ENCODE data around the gene AP2A2.

AP2A2 gene

GRCh38 chr11:1019321-1019910 lies 93.7 kb downstream of the AP2A2 start:
- Histone ChIP-seq H3K9me3 (ENCODE audit: control insufficient read depth, insufficient read depth, low read length) (no peaks in the 10 kb centered on the region), H3K4me2 (ENCODE audit: low read length) (no peak overlapping the region), H3F3A (ENCODE audit: control insufficient read depth, insufficient read depth) (no peaks in the 10 kb centered on the region), H3K36me3 (ENCODE audit: control insufficient read depth, low read length) (no peaks in the 10 kb centered on the region), H3K4me3 (ENCODE audit: low read length) (no peak overlapping the region), H3K9me2 (replicated peaks; ENCODE audit: control insufficient read depth, low read length) (no peaks in the 10 kb centered on the region), H3K27ac (ENCODE audit: low read depth, low read length) (no peak overlapping the region), H3K79me2 (ENCODE audit: control insufficient read depth, low read length) (no peaks in the 10 kb centered on the region), H4K20me1 (ENCODE audit: control insufficient read depth, insufficient read depth, low read depth, low read length) (no peaks in the 10 kb centered on the region), H3K4me1 (ENCODE audit: control insufficient read depth, low read length) (no peaks in the 10 kb centered on the region), H3K27me3 (ENCODE audit: control insufficient read depth, low read length) (no peaks in the 10 kb centered on the region)
- TF ChIP-seq CTCF (IDR thresholded peaks at IDR 0.05; ENCODE audit: low read depth, low read length, poor library complexity, severe bottlenecking) (no peak), EZH2phosphoT487 (IDR thresholded peaks at IDR 0.05; ENCODE audit: borderline replicate concordance, low read length) (no peak)

GRCh38 chr11:1020211-1020905 lies 94.7 kb downstream of the AP2A2 start:
- no peak overlapping the region for H3K4me3 ChIP-seq (ENCODE audit: low read length)
- no peaks in the 10 kb centered on the region for H3K9me2 ChIP-seq (replicated peaks; ENCODE audit: control insufficient read depth, low read length)
- no peaks in the 10 kb centered on the region for H3F3A ChIP-seq (ENCODE audit: control insufficient read depth, insufficient read depth)
- no peak for TF ChIP-seq EZH2phosphoT487 (IDR thresholded peaks at IDR 0.05; ENCODE audit: borderline replicate concordance, low read length)
- no peak for TF ChIP-seq CTCF (IDR thresholded peaks at IDR 0.05; ENCODE audit: low read depth, low read length, poor library complexity, severe bottlenecking)
- no peaks in the 10 kb centered on the region for H3K4me1 ChIP-seq (ENCODE audit: control insufficient read depth, low read length)
- H3K27me3 ChIP-seq (ENCODE audit: control insufficient read depth, low read length), result no peaks in the 10 kb centered on the region
- H3K79me2 ChIP-seq (ENCODE audit: control insufficient read depth, low read length), result no peaks in the 10 kb centered on the region
- no peaks in the 10 kb centered on the region for H4K20me1 ChIP-seq (ENCODE audit: control insufficient read depth, insufficient read depth, low read depth, low read length)
- no peaks in the 10 kb centered on the region for H3K9me3 ChIP-seq (ENCODE audit: control insufficient read depth, insufficient read depth, low read length)
- H3K36me3 ChIP-seq (ENCODE audit: control insufficient read depth, low read length), result no peaks in the 10 kb centered on the region
- no peak overlapping the region for H3K27ac ChIP-seq (ENCODE audit: low read depth, low read length)
- no peak overlapping the region for H3K4me2 ChIP-seq (ENCODE audit: low read length)

- Histone ChIP-seq H3K4me3 (ENCODE audit: low read length) (no peak overlapping the region), H3K27ac (ENCODE audit: low read depth, low read length) (no peak overlapping the region), H3K4me2 (ENCODE audit: low read length) (no peak overlapping the region), H3K9me3 (ENCODE audit: control insufficient read depth, insufficient read depth, low read length) (no peaks in the 10 kb centered on the region), H3K27me3 (ENCODE audit: control insufficient read depth, low read length) (no peaks in the 10 kb centered on the region), H3K9me2 (replicated peaks; ENCODE audit: control insufficient read depth, low read length) (no peaks in the 10 kb centered on the region), H4K20me1 (ENCODE audit: control insufficient read depth, insufficient read depth, low read depth, low read length) (no peaks in the 10 kb centered on the region), H3K79me2 (ENCODE audit: control insufficient read depth, low read length) (no peaks in the 10 kb centered on the region), H3K4me1 (ENCODE audit: control insufficient read depth, low read length) (no peaks in the 10 kb centered on the region), H3K36me3 (ENCODE audit: control insufficient read depth, low read length) (no peaks in the 10 kb centered on the region), H3F3A (ENCODE audit: control insufficient read depth, insufficient read depth) (no peaks in the 10 kb centered on the region)
- TF ChIP-seq EZH2phosphoT487 (IDR thresholded peaks at IDR 0.05; ENCODE audit: borderline replicate concordance, low read length) (no peak), CTCF (IDR thresholded peaks at IDR 0.05; ENCODE audit: low read depth, low read length, poor library complexity, severe bottlenecking) (no peak)
Measured at GRCh38 chr11:1022411-1022810, 96.7 kb downstream of the AP2A2 start.
